HEK293 (cell line): ENCODE results near the gene OR4D11.
A peak's percentile ranks its signal among the peaks of the same experiment; 100 is the strongest.

Experiments used
- IKZF3 ChIP-seq: fragments of 450-650 bp; IDR thresholded peaks from 2 replicates; pipeline ENCODE4 v1.5.0; 2018; ENCODE audit warnings: missing biosample characterization, mild to moderate bottlenecking, missing genetic modification characterization, moderate library complexity
- KLF10 ChIP-seq: fragments of 450-650 bp; IDR thresholded peaks from 2 replicates; pipeline ENCODE4 v1.5.1; 2018; ENCODE audit warnings: missing biosample characterization, mild to moderate bottlenecking, missing genetic modification characterization
- KLF7 ChIP-seq: fragments of 450-650 bp; formaldehyde crosslinking; IDR thresholded peaks from 2 replicates; pipeline ENCODE4 v1.5.1; 2016; ENCODE audit warnings: missing biosample characterization, missing genetic modification characterization, borderline replicate concordance
- KLF8 ChIP-seq: fragments of 450-650 bp; formaldehyde crosslinking; IDR thresholded peaks from 2 replicates; pipeline ENCODE4 v1.5.1; 2016; ENCODE audit warnings: missing biosample characterization, missing genetic modification characterization
- MEIS1 ChIP-seq: sonication (generic); formaldehyde crosslinking; IDR thresholded peaks from 2 replicates; pipeline ENCODE4 v1.8.1; 2022; ENCODE audit warnings: missing genetic modification reagents, mild to moderate bottlenecking, borderline replicate concordance
- RBAK ChIP-seq: fragments of 450-650 bp; formaldehyde crosslinking; IDR thresholded peaks from 2 replicates; pipeline ENCODE4 v1.5.1; 2016; ENCODE audit warnings: missing biosample characterization, missing genetic modification characterization
- SCRT2 ChIP-seq: fragments of 450-650 bp; formaldehyde crosslinking; IDR thresholded peaks from 2 replicates; pipeline ENCODE4 v1.5.1; 2016; ENCODE audit warnings: missing biosample characterization, missing genetic modification characterization
- SP2 ChIP-seq: fragments of 450-650 bp; formaldehyde crosslinking; IDR thresholded peaks from 2 replicates; pipeline ENCODE4 v1.5.1; 2016; ENCODE audit warnings: missing biosample characterization, missing genetic modification characterization
- SP7 ChIP-seq: fragments of 450-650 bp; formaldehyde crosslinking; IDR thresholded peaks from 2 replicates; pipeline ENCODE4 v1.5.1; 2016; ENCODE audit warnings: missing biosample characterization, missing genetic modification characterization
- TCF7L2 ChIP-seq: IDR thresholded peaks from 2 replicates; pipeline ENCODE4 v1.6.1; 2011; ENCODE audit warnings: low read depth, mild to moderate bottlenecking, inconsistent platforms, low read length, moderate library complexity, borderline replicate concordance
- TRIM28 ChIP-seq: IDR thresholded peaks from 2 replicates; pipeline ENCODE4 v1.6.1; 2011; ENCODE audit warnings: low read length, control low read depth, borderline replicate concordance
- ZBTB20 ChIP-seq: fragments of 450-650 bp; formaldehyde crosslinking; IDR thresholded peaks from 2 replicates; pipeline ENCODE4 v1.5.1; 2016; ENCODE audit warnings: missing biosample characterization, missing genetic modification characterization
- ZNF121 ChIP-seq: fragments of 450-650 bp; formaldehyde crosslinking; IDR thresholded peaks from 2 replicates; pipeline ENCODE4 v1.5.1; 2016; ENCODE audit warnings: missing biosample characterization, missing genetic modification characterization
- ZNF16 ChIP-seq: fragments of 450-650 bp; formaldehyde crosslinking; IDR thresholded peaks from 2 replicates; pipeline ENCODE4 v1.5.1; 2016; ENCODE audit warnings: low read depth, missing biosample characterization, missing genetic modification characterization
- ZNF266 ChIP-seq: fragments of 450-650 bp; formaldehyde crosslinking; IDR thresholded peaks from 2 replicates; pipeline ENCODE4 v1.5.1; 2016; ENCODE audit warnings: missing biosample characterization, missing genetic modification characterization, low read depth
- ZNF350 ChIP-seq: fragments of 450-650 bp; formaldehyde crosslinking; IDR thresholded peaks from 2 replicates; pipeline ENCODE4 v1.5.0; 2017; ENCODE audit warnings: missing biosample characterization, mild to moderate bottlenecking, missing genetic modification characterization
- ZNF658 ChIP-seq: fragments of 450-650 bp; formaldehyde crosslinking; IDR thresholded peaks from 2 replicates; pipeline ENCODE4; 2016; ENCODE audit warnings: missing biosample characterization, missing genetic modification characterization
- ZNF701 ChIP-seq: fragments of 450-650 bp; formaldehyde crosslinking; IDR thresholded peaks from 2 replicates; pipeline ENCODE4 v1.5.1; 2016; ENCODE audit warnings: missing biosample characterization, missing genetic modification characterization
- ZNF76 ChIP-seq: fragments of 450-650 bp; formaldehyde crosslinking; IDR thresholded peaks from 2 replicates; pipeline ENCODE4; 2016; ENCODE audit warnings: low read depth, missing biosample characterization, missing genetic modification characterization, borderline replicate concordance
- ZNF791 ChIP-seq: fragments of 450-650 bp; formaldehyde crosslinking; IDR thresholded peaks from 2 replicates; pipeline ENCODE4 v1.5.1; 2016; ENCODE audit warnings: missing biosample characterization, missing genetic modification characterization
- TF ChIP-seq, protein P1 (sequence below): fragments of 450-650 bp; formaldehyde crosslinking; IDR thresholded peaks from 2 replicates; pipeline ENCODE4 v1.5.1; 2016; ENCODE audit warnings: missing biosample characterization, missing genetic modification characterization
- TF ChIP-seq, protein P2 (sequence below): fragments of 450-650 bp; formaldehyde crosslinking; IDR thresholded peaks from 2 replicates; pipeline ENCODE4 v1.5.1; 2017; ENCODE audit warnings: missing biosample characterization, missing genetic modification characterization
- TF ChIP-seq, protein P3 (sequence below): fragments of 450-650 bp; formaldehyde crosslinking; IDR thresholded peaks from 2 replicates; pipeline ENCODE4 v1.5.1; 2016; ENCODE audit warnings: missing biosample characterization, missing genetic modification characterization
- TF ChIP-seq, protein P4 (sequence below): fragments of 450-650 bp; formaldehyde crosslinking; IDR thresholded peaks from 2 replicates; pipeline ENCODE4 v1.5.1; 2016; ENCODE audit warnings: missing biosample characterization, missing genetic modification characterization, borderline replicate concordance
- TF ChIP-seq, protein P5 (sequence below): fragments of 450-650 bp; IDR thresholded peaks from 2 replicates; pipeline ENCODE4 v1.5.1; 2018; ENCODE audit warnings: missing biosample characterization, mild to moderate bottlenecking, missing genetic modification characterization
- TF ChIP-seq, protein P6 (sequence below): fragments of 450-650 bp; formaldehyde crosslinking; IDR thresholded peaks from 2 replicates; pipeline ENCODE4 v1.5.1; 2016; ENCODE audit warnings: missing biosample characterization, missing genetic modification characterization
- TF ChIP-seq, protein P7 (sequence below): IDR thresholded peaks from 2 replicates; pipeline ENCODE4 v1.6.1; 2011; ENCODE audit warnings: mild to moderate bottlenecking, low read depth, low read length, borderline replicate concordance

The OR4D11 gene

DNA sequence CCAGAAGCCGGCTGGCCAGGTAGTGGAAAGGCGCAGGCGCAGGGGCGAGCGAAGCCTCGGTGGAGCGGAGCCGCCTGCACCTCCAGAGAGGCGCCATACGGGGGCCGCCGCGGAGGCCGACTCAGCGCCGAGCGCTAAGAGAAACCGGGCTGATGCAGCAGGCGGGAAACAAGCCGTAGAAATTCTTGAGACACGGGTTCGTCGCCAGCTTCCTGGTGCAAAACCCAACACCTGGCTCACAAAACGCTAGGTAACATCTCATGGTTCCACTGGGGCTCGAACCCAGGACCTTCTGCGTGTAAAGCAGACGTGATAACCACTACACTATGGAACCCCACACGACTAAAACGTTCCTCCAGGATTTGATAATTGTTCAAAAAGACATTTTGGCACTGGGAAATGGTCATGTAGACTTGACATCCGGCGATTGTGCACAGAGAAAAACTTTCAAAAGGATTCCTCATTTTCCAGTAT, 47.0 kb downstream of the OR4D11 start (continued):
- TF ChIP-seq SP7 (tag by site-specific recombination) (peak; percentile 83), KLF10 (tag by site-specific recombination) (no peak), TRIM28 (peak; percentile 86), KLF8 (tag by site-specific recombination) (no peak; the same call in 1 of the 2 replicates), ZNF266 (tag by site-specific recombination) (no peak), ZNF658 (tag by site-specific recombination) (no peak), RBAK (tag by site-specific recombination) (peak; percentile 34; the same call in 1 of the 2 replicates), ZNF791 (no peak), MEIS1 (no peak), ZNF701 (tag by site-specific recombination) (no peak), ZNF121 (tag by site-specific recombination) (no peak), ZBTB20 (tag by site-specific recombination) (peak; percentile 94), SP2 (tag by site-specific recombination) (peak; percentile 41; the same call in 1 of the 2 replicates), KLF7 (tag by site-specific recombination) (no peak), ZNF76 (peak; percentile 33; the same call in 1 of the 2 replicates), IKZF3 (tag by site-specific recombination) (peak; percentile 31; the same call in 1 of the 2 replicates), ZNF350 (tag by site-specific recombination) (no peak), TCF7L2 (no peak), ZNF16 (tag by site-specific recombination) (0 out of 2 replicates have a peak, but pooled peaks have one; percentile 28), SCRT2 (tag by site-specific recombination) (no peak)
- TF ChIP-seq, protein P1, sequence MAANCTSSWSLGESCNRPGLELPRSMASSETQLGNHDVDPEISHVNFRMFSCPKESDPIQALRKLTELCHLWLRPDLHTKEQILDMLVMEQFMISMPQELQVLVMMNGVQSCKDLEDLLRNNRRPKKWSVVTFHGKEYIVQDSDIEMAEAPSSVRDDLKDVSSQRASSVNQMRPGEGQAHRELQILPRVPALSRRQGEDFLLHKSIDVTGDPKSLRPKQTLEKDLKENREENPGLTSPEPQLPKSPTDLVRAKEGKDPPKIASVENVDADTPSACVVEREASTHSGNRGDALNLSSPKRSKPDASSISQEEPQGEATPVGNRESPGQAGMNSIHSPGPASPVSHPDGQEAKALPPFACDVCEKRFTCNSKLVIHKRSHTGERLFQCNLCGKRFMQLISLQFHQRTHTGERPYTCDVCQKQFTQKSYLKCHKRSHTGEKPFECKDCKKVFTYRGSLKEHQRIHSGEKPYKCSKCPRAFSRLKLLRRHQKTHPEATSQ (tag by site-specific recombination) = no peak
- TF ChIP-seq, protein P2, sequence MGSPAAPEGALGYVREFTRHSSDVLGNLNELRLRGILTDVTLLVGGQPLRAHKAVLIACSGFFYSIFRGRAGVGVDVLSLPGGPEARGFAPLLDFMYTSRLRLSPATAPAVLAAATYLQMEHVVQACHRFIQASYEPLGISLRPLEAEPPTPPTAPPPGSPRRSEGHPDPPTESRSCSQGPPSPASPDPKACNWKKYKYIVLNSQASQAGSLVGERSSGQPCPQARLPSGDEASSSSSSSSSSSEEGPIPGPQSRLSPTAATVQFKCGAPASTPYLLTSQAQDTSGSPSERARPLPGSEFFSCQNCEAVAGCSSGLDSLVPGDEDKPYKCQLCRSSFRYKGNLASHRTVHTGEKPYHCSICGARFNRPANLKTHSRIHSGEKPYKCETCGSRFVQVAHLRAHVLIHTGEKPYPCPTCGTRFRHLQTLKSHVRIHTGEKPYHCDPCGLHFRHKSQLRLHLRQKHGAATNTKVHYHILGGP = no peak
- TF ChIP-seq, protein P3, sequence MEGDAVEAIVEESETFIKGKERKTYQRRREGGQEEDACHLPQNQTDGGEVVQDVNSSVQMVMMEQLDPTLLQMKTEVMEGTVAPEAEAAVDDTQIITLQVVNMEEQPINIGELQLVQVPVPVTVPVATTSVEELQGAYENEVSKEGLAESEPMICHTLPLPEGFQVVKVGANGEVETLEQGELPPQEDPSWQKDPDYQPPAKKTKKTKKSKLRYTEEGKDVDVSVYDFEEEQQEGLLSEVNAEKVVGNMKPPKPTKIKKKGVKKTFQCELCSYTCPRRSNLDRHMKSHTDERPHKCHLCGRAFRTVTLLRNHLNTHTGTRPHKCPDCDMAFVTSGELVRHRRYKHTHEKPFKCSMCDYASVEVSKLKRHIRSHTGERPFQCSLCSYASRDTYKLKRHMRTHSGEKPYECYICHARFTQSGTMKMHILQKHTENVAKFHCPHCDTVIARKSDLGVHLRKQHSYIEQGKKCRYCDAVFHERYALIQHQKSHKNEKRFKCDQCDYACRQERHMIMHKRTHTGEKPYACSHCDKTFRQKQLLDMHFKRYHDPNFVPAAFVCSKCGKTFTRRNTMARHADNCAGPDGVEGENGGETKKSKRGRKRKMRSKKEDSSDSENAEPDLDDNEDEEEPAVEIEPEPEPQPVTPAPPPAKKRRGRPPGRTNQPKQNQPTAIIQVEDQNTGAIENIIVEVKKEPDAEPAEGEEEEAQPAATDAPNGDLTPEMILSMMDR (tag by site-specific recombination) = peak; percentile 35; the same call in 1 of the 2 replicates
- TF ChIP-seq, protein P4, sequence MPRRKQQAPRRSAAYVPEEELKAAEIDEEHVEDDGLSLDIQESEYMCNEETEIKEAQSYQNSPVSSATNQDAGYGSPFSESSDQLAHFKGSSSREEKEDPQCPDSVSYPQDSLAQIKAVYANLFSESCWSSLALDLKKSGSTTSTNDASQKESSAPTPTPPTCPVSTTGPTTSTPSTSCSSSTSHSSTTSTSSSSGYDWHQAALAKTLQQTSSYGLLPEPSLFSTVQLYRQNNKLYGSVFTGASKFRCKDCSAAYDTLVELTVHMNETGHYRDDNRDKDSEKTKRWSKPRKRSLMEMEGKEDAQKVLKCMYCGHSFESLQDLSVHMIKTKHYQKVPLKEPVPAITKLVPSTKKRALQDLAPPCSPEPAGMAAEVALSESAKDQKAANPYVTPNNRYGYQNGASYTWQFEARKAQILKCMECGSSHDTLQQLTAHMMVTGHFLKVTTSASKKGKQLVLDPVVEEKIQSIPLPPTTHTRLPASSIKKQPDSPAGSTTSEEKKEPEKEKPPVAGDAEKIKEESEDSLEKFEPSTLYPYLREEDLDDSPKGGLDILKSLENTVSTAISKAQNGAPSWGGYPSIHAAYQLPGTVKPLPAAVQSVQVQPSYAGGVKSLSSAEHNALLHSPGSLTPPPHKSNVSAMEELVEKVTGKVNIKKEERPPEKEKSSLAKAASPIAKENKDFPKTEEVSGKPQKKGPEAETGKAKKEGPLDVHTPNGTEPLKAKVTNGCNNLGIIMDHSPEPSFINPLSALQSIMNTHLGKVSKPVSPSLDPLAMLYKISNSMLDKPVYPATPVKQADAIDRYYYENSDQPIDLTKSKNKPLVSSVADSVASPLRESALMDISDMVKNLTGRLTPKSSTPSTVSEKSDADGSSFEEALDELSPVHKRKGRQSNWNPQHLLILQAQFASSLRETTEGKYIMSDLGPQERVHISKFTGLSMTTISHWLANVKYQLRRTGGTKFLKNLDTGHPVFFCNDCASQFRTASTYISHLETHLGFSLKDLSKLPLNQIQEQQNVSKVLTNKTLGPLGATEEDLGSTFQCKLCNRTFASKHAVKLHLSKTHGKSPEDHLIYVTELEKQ (tag by site-specific recombination) = peak; percentile 53; the same call in 1 of the 2 replicates
- TF ChIP-seq, protein P5, sequence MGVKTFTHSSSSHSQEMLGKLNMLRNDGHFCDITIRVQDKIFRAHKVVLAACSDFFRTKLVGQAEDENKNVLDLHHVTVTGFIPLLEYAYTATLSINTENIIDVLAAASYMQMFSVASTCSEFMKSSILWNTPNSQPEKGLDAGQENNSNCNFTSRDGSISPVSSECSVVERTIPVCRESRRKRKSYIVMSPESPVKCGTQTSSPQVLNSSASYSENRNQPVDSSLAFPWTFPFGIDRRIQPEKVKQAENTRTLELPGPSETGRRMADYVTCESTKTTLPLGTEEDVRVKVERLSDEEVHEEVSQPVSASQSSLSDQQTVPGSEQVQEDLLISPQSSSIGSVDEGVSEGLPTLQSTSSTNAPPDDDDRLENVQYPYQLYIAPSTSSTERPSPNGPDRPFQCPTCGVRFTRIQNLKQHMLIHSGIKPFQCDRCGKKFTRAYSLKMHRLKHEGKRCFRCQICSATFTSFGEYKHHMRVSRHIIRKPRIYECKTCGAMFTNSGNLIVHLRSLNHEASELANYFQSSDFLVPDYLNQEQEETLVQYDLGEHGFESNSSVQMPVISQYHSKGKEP = peak; percentile 84
- TF ChIP-seq, protein P6, sequence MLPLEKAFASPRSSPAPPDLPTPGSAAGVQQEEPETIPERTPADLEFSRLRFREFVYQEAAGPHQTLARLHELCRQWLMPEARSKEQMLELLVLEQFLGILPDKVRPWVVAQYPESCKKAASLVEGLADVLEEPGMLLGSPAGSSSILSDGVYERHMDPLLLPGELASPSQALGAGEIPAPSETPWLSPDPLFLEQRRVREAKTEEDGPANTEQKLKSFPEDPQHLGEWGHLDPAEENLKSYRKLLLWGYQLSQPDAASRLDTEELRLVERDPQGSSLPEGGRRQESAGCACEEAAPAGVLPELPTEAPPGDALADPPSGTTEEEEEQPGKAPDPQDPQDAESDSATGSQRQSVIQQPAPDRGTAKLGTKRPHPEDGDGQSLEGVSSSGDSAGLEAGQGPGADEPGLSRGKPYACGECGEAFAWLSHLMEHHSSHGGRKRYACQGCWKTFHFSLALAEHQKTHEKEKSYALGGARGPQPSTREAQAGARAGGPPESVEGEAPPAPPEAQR = no peak
- TF ChIP-seq, protein P7, sequence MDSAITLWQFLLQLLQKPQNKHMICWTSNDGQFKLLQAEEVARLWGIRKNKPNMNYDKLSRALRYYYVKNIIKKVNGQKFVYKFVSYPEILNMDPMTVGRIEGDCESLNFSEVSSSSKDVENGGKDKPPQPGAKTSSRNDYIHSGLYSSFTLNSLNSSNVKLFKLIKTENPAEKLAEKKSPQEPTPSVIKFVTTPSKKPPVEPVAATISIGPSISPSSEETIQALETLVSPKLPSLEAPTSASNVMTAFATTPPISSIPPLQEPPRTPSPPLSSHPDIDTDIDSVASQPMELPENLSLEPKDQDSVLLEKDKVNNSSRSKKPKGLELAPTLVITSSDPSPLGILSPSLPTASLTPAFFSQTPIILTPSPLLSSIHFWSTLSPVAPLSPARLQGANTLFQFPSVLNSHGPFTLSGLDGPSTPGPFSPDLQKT = no peak
